Measurements from ENCODE around the gene PRG2. TPM values are rescaled to one million over a fixed set of nuclear protein-coding genes. Genes with fewer than 3 reads are reported as not detected.

PRG2 gene
- total and polyA plus RNA-seq, 9 of the 15 experiments (the other 6 are each of a cell fraction or from before 2014, with no cell fraction given), result 1.8 to 78.0 (median 26.6) TPM

DNA sequence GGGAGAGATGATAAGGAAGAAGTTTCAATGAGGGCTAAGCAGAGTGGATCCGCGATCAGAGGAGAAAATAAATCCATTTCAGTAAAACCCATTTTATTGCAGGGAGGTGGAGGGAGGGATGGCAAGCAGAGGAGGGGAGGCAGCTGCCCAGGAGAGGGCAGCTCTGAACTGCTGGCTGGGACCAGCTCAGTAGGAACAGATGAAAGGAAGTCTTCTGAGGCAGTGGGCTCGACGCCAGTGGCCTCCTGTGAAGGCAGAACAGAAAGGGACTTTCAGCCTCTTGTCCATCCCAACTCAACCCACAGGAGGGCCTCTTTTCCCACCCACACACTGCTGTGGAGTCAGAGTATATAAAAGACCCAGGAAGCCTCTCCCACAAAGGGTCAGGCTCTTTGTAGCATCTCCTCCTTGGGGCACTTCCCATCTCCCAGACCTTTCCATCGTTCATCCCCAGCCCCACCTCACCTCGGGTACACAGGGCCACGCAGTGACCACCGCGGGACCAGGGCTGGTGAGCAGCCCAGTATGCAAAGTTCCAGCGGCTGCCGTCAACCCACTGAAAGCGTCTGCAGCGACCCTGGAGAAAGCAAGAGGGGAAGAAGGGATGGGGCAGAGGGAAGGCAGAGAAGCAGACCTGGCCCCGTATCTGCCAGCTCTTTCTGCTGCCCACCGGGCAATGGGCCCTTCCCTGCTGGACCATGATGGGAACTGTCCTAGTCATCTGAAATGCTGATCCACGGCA is 3.0 kb downstream of the PRG2 start (continued):
- peak; percentile 50 for TF ChIP-seq EGR1 (conservative IDR thresholded peaks at IDR 0.05)
- TF ChIP-seq ZNF347 (CRISPR knock-in tag; IDR thresholded peaks at IDR 0.05; ENCODE audit: low read depth), result no peak
- TF ChIP-seq REST (IDR thresholded peaks at IDR 0.05; ENCODE audit: borderline replicate concordance), result peak; percentile 16; the same call in 1 of the 2 replicates
- no peak for TF ChIP-seq REST (CRISPR knock-in tag; IDR thresholded peaks at IDR 0.05; ENCODE audit: low read depth)
- TF ChIP-seq ZBTB43 (CRISPR knock-in tag; IDR thresholded peaks at IDR 0.05), result no peak
- TF ChIP-seq CSDE1 (IDR thresholded peaks at IDR 0.05), result no peak
- TF ChIP-seq ZNF551 (CRISPR knock-in tag; IDR thresholded peaks at IDR 0.05), result no peak
- peak in 1 of 2 experiments; percentile 48; a peak in 3 of 4 replicates for TF ChIP-seq RAD21 (CRISPR knock-in tag; conservative IDR thresholded peaks at IDR 0.05 in 1 of 2, IDR thresholded peaks at IDR 0.05 in 1 of 2)
- TF ChIP-seq MXI1 (IDR thresholded peaks at IDR 0.05; ENCODE audit: low read depth, low read length), result no peak
- no peak for TF ChIP-seq ZEB2 (IDR thresholded peaks at IDR 0.05)
- no peak for TF ChIP-seq FIP1L1 (IDR thresholded peaks at IDR 0.05; ENCODE audit: low read depth, low read length, poor library complexity, severe bottlenecking)
- TF ChIP-seq ZBED1 (IDR thresholded peaks at IDR 0.05), result no peak
- peak in 2 of 3 experiments; percentile 35 to 42; a peak in 2 of 6 replicates for TF ChIP-seq CTCF (IDR thresholded peaks at IDR 0.05 in 2 of 3, conservative IDR thresholded peaks at IDR 0.05 in 1 of 3; ENCODE audit: insufficient read depth in 2 of 3, low read depth in 1 of 3, low read length in 3 of 3)
- TF ChIP-seq NFIC (IDR thresholded peaks at IDR 0.05), result peak; percentile 55
- no peak for TF ChIP-seq HDAC1 (IDR thresholded peaks at IDR 0.05)

Measured in K562 (cell line).